Adrenal gland (tissue), 12 donors: Measurements from ENCODE around the gene KTN1. TPM values are rescaled to one million over a fixed set of nuclear protein-coding genes. Genes with fewer than 3 reads are reported as not detected.

ENCODE experiments used
- DNase-seq, 7 donors: peaks; one replicate each; pipeline ENCODE4 v3.0.0-alpha.2; 2019 to 2020
- H3K27ac ChIP-seq, 5 donors: fragments of 200-600 bp; sonication (generic) in 4 of 5; 1 replicate in 3 of 5; 2 replicates in 2 of 5; pipeline versions ENCODE4 v1.5.1 to v1.8.0; 2016 to 2020; ENCODE audit warnings: mild to moderate bottlenecking in 1 of 5
- H3K27me3 ChIP-seq: fragments of 200-600 bp; 2 replicates; pipeline ENCODE4 v1.8.0; 2021
- H3K36me3 ChIP-seq, 2 donors: fragments of 200-600 bp; replicated peaks in 1 of 2; 1 replicate in 1 of 2; 2 replicates in 1 of 2; pipeline versions ENCODE4 v1.5.1 to v1.8.0; 2018 to 2022
- H3K4me1 ChIP-seq, 2 donors: fragments of 200-600 bp; replicated peaks in 1 of 2; 1 replicate in 1 of 2; 2 replicates in 1 of 2; pipeline versions ENCODE4 v1.5.1 to v1.8.0; 2018 to 2021
- H3K4me3 ChIP-seq, 4 donors: fragments of 200-600 bp; sonication (generic) in 3 of 4; one replicate each; pipeline ENCODE4 v1.5.1; 2016 to 2018
- H3K9me3 ChIP-seq, 3 donors: fragments of 200-600 bp; sonication (generic) in 1 of 3; replicated peaks in 1 of 3; 1 replicate in 2 of 3; 2 replicates in 1 of 3; pipeline versions ENCODE4 v1.5.1 to v1.8.0; 2016 to 2021
- CTCF ChIP-seq, 6 experiments: fragments of 450-650 bp in 4 of 6; fragments of 200-600 bp in 2 of 6; sonication (generic) in 1 of 6; IDR thresholded peaks; 1 replicate in 5 of 6; 2 replicates in 1 of 6; pipeline versions ENCODE4 v1.5.1 to v1.8.0; 2016 to 2021; ENCODE audit warnings: antibody characterized with exemption in 6 of 6, mild to moderate bottlenecking in 2 of 6, moderate library complexity in 1 of 6
- POLR2A ChIP-seq, 2 donors: fragments of 450-650 bp; IDR thresholded peaks; one replicate each; pipeline ENCODE4 v1.6.1; 2017; ENCODE audit warnings: antibody characterized with exemption in 2 of 2, mild to moderate bottlenecking in 2 of 2, moderate library complexity in 1 of 2
- WGBS, 4 donors: extraction: QIAGEN DNeasy Blood & Tissue Kit in 2 of 4; methylation state at CpG; one replicate each; pipeline versions ENCODE4 v1.1.5 to v1.1.7; 2013 to 2017; 5-methylcytosine and 5-hydroxymethylcytosine counted together
- intact Hi-C, 2 donors: fragments of 100-400 bp; cut with DNase I; formaldehyde crosslinking; loops; one replicate each; pipeline versions ENCODE4 v1.14.1 to v1.15.0; 2022 to 2023
- polyA plus RNA-seq, 3 donors: library from polyadenylated mRNA; stranded (reverse); fragments of 200-250 nt in 2 of 3; fragments of 350-450 nt in 1 of 3; fragmentation: Illumina TruSeq in 1 of 3; extraction: RNeasy Lipid Tissue Mini Kit (QIAGEN cat#74804) in 1 of 3; gene quantifications; one replicate each; pipeline ENCODE4 v1.2.3, GENCODE V29; 2013 to 2014
- total RNA-seq, 9 donors: library from RNA; depleted of rRNA in 4 of 9; stranded (reverse); fragments of >200 nt in 4 of 9; fragments of 120-200 nt in 1 of 9; fragmentation: NEBNext Ultra II Directional in 1 of 9; extraction: Animal tissue kit (Norgen Biotek cat#: 25700) in 1 of 9; gene quantifications; one replicate each; pipeline versions ENCODE4 v1.1.0 to v1.2.4, GENCODE V29; 2013 to 2023
- donor health status: healthy with polysubstance abuse.
- donor health status: Bipolar disorder and iron deficiency.
- donor health status: DM: yes; HTN: yes; CAD: no.
- donor health status: DM: no; HTN: no; CAD: no.
- donor health status: DM: no; HTN: no; CAD: no.
- donor health status: DM: yes; HTN: yes; CAD: no.

Gene KTN1
- total and polyA plus RNA-seq, 12 donors = 60.4 to 283 (median 154) TPM

GRCh38 chr14:55533960-55534359 lies 46.0 kb upstream of the KTN1 start:
- intact Hi-C loops = no loop called here
- Histone ChIP-seq H3K36me3 (no peaks in the 10 kb centered on the region), H3K4me1 (no peaks in the 10 kb centered on the region), H3K27me3 (no peaks in the 10 kb centered on the region), H3K27ac (no peak overlapping the region), H3K4me3 (no peak overlapping the region), H3K9me3 (no peaks in the 10 kb centered on the region)
- TF ChIP-seq POLR2A (IDR thresholded peaks at IDR 0.05) (no peak), CTCF (IDR thresholded peaks at IDR 0.05) (no peak)
- 81 to 92% (median 85%) methylated on average over 5 of the region's 5 CpGs for WGBS, 4 donors
- DNase-seq = no peak

- intact Hi-C loops = no loop called here
- TF ChIP-seq POLR2A (IDR thresholded peaks at IDR 0.05) = no peak
- no peak for DNase-seq
- no peak overlapping the region for H3K27ac ChIP-seq
- no peaks in the 10 kb centered on the region for H3K9me3 ChIP-seq
- H3K4me3 ChIP-seq = no peak overlapping the region
- H3K4me1 ChIP-seq = peaks cover 0 to under 1% of the 10 kb centered on the region in 2 donors
- no peaks in the 10 kb centered on the region for H3K27me3 ChIP-seq
- no peaks in the 10 kb centered on the region for H3K36me3 ChIP-seq
- 71 to 82% (median 74%) methylated on average over 2 of the region's 2 CpGs for WGBS, 4 donors
Measured at GRCh38 chr14:55535516-55536203, 44.3 kb upstream of the KTN1 start.

- H3K27ac ChIP-seq = no peak overlapping the region
- H3K9me3 ChIP-seq = no peaks in the 10 kb centered on the region
- no peak overlapping the region for H3K4me3 ChIP-seq
- no peaks in the 10 kb centered on the region for H3K36me3 ChIP-seq
- H3K4me1 ChIP-seq = peaks cover 0 to 7% of the 10 kb centered on the region in 2 donors
- no peak for DNase-seq
- no peaks in the 10 kb centered on the region for H3K27me3 ChIP-seq
- TF ChIP-seq POLR2A (IDR thresholded peaks at IDR 0.05) (no peak), CTCF (IDR thresholded peaks at IDR 0.05) (no peak)
- intact Hi-C loops = no loop called here
Measured at GRCh38 chr14:55536204-55536708, 43.8 kb upstream of the KTN1 start.

- TF ChIP-seq POLR2A (IDR thresholded peaks at IDR 0.05) (no peak), CTCF (IDR thresholded peaks at IDR 0.05) (no peak)
- intact Hi-C loops = no loop called here
Measured at GRCh38 chr14:55537782-55538181, 42.2 kb upstream of the KTN1 start.

GRCh38 chr14:55539975-55540374 lies 40.0 kb upstream of the KTN1 start:
- H3K27me3 ChIP-seq = no peaks in the 10 kb centered on the region
- H3K36me3 ChIP-seq = no peaks in the 10 kb centered on the region
- H3K4me1 ChIP-seq = peaks cover 0 to 9% of the 10 kb centered on the region in 2 donors
- intact Hi-C loops = no loop called here
- 84 to 97% (median 92%) methylated on average over 2 of the region's 2 CpGs for WGBS, 4 donors
- no peak for DNase-seq
- no peak for TF ChIP-seq CTCF (IDR thresholded peaks at IDR 0.05)
- TF ChIP-seq POLR2A (IDR thresholded peaks at IDR 0.05) = no peak
- H3K4me3 ChIP-seq = no peak overlapping the region
- H3K9me3 ChIP-seq = no peaks in the 10 kb centered on the region
- H3K27ac ChIP-seq = no peak overlapping the region

More at GRCh38 chr14:55537782-55538181, 42.2 kb upstream of the KTN1 start:
- no peak for DNase-seq
- Histone ChIP-seq H3K4me3 (no peak overlapping the region), H3K27me3 (no peaks in the 10 kb centered on the region), H3K4me1 (peaks cover 0 to 9% of the 10 kb centered on the region in 2 donors), H3K27ac (no peak overlapping the region), H3K36me3 (no peaks in the 10 kb centered on the region), H3K9me3 (no peaks in the 10 kb centered on the region)
